ENCODE measurements around the gene WWC1.

WWC1 gene

GRCh38 chr5:168472329-168472728 is 180.9 kb downstream of the WWC1 start:
- TF ChIP-seq CTCF (IDR thresholded peaks at IDR 0.05; ENCODE audit: low read depth, low read length) = peak; percentile 48
- peak; percentile 71 for DNase-seq (ENCODE audit: extremely low read depth, low read depth)

- no peak for TF ChIP-seq CTCF (IDR thresholded peaks at IDR 0.05; ENCODE audit: low read depth, low read length)
- DNase-seq (ENCODE audit: extremely low read depth, low read depth) = no peak
Measured at GRCh38 chr5:168474319-168474718, 182.9 kb downstream of the WWC1 start.

- DNase-seq (ENCODE audit: extremely low read depth, low read depth) = peak; percentile 44
- no peak for TF ChIP-seq CTCF (IDR thresholded peaks at IDR 0.05; ENCODE audit: low read depth, low read length)
Measured at GRCh38 chr5:168477060-168477459, 185.6 kb downstream of the WWC1 start.

- DNase-seq (ENCODE audit: extremely low read depth, low read depth) = no peak
- TF ChIP-seq CTCF (IDR thresholded peaks at IDR 0.05; ENCODE audit: low read depth, low read length) = no peak
Measured at GRCh38 chr5:168479166-168479565, 187.7 kb downstream of the WWC1 start.

GRCh38 chr5:168480601-168481000 is 189.2 kb downstream of the WWC1 start:
- DNase-seq (ENCODE audit: extremely low read depth, low read depth) = no peak
- no peak for TF ChIP-seq CTCF (IDR thresholded peaks at IDR 0.05; ENCODE audit: low read depth, low read length)

GRCh38 chr5:168481330-168481788 is 189.9 kb downstream of the WWC1 start:
- DNase-seq (ENCODE audit: extremely low read depth, low read depth) = no peak
- no peak for TF ChIP-seq CTCF (IDR thresholded peaks at IDR 0.05; ENCODE audit: low read depth, low read length)

DNA sequence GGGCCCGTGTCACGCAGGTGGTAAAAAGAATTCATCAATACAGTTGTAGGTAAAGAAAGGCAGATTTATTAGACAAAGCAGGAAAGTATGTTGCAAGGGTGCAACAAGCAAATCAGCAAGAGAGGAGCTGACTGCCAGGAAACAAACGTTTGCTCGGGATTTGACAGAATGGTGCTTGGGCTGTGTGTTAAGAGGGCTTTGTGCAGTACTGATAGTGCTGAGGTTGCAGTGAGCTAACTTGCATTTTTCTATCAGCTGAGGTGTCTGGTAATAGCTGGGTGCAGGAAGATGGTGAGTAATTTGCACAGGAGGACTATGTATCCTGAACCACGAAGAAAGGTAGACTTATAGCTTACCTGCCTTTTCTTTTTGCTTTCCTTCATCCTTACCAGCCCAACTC is 190.9 kb downstream of the WWC1 start:
- no peak for TF ChIP-seq CTCF (IDR thresholded peaks at IDR 0.05; ENCODE audit: low read depth, low read length)
- DNase-seq (ENCODE audit: extremely low read depth, low read depth) = no peak

Data from AG09319 (cell line).